CD1c-positive myeloid dendritic cell (primary cell): Measurements from ENCODE around the gene SLC6A8.
"Not testable (repeated sequence)": the region's sequence is repeated elsewhere in the genome, so short reads cannot be mapped to it uniquely, and the experiment has no call there.

Experiments used
- DNase-seq: peaks from one replicate; pipeline ENCODE4 v3.0.0-alpha.2; 2016; ENCODE audit errors: extremely low spot score

SLC6A8 gene

GRCh38 chrX:153692611-153693156 is 5.0 kb downstream of the SLC6A8 start:
- DNase-seq, result no peak

GRCh38 chrX:153693216-153694086 is 5.7 kb downstream of the SLC6A8 start:
- no peak for DNase-seq

GRCh38 chrX:153694256-153694655 is 6.5 kb downstream of the SLC6A8 start:
- DNase-seq, result not testable (repeated sequence)

DNA sequence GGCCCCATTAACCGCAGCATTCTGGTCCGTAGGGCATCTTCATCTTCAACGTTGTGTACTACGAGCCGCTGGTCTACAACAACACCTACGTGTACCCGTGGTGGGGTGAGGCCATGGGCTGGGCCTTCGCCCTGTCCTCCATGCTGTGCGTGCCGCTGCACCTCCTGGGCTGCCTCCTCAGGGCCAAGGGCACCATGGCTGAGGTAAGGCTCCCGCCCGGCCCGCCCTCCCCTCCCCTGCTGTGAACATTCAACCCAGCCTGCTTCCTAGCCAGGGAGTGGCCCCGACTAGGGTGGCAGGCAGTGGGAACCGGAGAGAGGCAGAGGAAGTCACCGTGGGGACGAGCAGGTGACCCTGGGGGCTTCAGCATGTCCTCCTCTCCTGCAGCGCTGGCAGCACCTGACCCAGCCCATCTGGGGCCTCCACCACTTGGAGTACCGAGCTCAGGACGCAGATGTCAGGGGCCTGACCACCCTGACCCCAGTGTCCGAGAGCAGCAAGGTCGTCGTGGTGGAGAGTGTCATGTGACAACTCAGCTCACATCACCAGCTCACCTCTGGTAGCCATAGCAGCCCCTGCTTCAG is 7.1 kb downstream of the SLC6A8 start:
- DNase-seq, result no peak

DNA sequence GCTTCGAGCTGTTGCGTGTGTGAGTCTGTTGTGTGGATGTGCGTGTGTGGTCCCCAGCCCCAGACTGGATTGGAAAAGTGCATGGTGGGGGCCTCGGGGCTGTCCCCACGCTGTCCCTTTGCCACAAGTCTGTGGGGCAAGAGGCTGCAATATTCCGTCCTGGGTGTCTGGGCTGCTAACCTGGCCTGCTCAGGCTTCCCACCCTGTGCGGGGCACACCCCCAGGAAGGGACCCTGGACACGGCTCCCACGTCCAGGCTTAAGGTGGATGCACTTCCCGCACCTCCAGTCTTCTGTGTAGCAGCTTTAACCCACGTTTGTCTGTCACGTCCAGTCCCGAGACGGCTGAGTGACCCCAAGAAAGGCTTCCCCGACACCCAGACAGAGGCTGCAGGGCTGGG is 8.4 kb downstream of the SLC6A8 start:
- no peak for DNase-seq

DNA sequence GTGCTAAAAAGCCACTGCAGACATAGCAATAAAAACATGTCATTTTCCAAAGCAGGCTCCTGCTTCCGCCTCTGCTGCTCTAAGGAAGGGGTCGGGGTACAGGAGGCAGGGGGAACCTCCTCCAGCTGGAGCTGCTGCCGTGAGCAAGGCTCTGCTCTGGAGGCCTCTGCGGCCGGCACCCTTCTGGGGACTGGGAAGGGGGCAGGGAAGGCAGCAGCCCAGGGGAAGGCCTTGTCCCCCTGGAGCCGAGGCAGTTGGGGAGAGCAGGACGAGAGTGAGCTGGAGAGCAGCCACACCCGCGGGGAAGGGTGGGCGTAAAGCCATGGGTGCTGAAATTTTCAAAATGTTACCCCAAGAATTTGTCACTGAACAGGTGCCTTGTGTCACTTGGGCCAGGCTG is 8.8 kb downstream of the SLC6A8 start:
- not testable (repeated sequence) for DNase-seq

DNA sequence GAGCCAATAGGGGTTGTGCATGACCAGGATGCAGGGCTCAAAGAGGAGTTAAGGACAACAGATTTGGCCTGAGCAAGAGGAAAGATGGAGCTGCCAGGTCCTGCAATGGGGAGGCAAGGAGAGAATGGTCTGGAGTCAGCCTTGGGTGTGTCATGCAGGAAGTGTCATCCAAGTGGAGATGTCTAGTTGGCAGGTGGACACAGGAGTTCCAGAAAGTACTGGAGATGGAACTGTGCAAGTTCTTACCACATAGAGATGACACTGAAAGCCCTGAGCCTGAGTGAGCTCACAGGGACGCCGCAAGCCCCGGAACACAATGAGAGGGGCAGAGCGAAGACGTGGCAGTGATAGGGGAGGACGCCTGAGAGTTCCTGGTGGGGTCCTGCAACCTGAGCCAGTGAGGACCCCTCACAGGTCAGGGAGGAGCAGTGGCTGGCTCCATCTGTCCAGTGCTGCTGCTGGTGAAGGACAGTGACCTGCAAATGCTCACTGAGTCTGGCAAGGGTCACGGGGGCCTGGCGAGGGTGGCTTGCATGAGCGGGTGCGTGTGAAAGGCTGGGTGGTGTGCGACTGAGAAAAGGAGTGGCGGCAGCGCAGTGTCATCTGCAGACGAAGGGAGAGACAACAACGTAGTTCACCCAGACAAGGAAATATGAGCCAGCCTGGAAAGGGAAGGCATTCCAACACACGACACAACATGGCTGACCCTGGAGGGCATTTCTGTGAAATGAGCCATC is 9.4 kb downstream of the SLC6A8 start:
- DNase-seq, result not testable (repeated sequence)

DNA sequence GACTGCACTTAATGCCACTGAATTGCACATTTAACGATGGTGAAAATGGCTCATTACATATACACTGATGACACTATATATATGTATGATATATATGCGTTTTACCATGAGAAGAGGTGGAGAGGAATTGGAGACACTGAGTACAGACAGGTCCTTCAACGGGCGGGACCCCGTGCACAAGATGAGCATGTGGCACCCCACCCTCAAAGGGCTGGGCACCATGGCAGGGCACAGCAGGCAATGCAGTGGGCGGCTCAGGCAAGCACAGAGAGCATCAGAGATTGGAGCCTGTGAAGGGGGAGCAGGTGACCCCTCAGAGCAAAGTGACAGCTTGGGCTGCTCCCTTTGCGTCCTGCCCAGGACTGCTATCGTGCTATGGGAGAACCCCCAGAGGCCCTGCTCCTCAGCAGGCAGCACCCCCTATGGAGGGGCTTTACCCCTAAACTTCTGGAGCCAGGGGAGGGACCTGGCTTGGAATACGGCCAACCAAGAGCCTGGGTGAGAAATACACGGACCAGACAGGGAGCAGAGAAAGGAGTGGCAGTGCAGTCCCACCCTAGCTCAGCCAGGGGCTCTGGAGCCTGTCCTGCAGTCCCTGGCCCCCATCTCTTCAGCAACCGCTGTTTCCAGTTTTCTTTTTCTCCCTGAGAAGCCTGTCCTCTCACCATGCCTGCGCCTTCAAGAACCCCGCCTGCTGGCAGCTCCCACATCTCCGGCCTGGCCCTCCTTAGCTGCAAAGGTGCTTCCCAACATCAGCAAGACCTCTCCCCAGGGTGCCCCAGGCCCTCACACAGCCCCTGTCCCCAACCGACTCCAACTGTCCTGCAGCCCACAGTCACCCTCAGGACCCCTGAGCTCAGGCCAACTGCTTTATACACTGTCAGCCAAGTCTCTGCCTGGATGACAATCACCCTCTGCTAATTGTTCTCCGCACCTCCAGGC is 10.5 kb downstream of the SLC6A8 start:
- DNase-seq, result no peak

GRCh38 chrX:153699210-153699783 is 11.6 kb downstream of the SLC6A8 start:
- not testable (repeated sequence) for DNase-seq

DNA sequence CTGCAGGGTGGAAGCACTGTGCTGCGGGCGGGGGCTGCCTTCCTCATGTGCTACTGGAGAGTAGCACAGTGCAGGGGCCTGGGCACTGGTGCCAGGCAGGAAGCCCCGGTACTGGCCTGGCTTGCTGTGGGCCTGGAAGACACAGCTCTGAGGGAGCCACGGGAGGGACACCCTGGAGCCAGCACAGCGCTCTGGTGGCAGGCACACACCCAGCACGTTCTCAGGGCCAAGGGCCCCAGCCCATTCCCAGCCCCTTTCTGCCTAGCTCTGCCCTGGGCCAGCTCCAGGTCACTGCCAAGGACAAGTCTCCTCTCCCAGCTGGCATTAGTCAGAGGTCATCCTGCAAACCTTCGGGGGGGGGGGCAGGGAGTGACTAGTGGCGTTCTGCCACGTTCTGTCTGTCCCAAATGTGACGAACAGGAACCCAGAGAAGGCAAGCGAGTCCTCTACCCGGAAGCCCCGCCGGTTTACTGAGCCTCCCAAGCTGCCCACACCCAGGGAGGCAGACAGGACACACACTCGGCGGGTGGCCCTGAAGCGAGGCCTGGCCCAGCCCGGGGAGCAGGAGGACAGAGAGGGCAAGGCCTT is 12.2 kb downstream of the SLC6A8 start:
- not testable (repeated sequence) for DNase-seq

DNA sequence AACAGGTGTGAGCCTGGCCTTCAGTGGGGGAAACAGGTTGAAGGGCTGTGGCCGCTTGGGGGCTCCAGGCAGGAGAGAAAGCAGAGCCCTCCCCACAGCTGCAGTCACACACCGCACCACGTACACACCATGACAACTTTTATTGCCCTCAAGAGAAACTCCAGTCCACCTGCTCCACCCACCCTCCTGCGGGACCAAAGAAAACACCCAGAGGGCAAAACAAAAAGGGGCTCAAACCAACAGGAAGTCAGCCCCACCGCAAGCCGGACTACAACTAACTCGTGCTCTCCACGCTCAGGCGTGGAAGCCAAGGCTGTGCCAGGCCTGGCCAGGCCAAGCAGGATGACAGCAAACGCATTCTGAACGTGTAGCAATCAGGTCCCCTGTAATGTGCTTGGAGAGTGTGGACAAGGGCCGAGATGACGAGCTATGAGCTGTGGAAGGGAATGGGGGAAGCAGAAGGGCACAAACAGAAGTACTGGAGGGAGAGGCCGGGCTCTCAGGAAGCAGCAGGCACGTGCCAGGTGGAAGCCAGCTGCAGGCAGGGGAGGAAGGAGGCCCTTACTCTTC is 12.7 kb downstream of the SLC6A8 start:
- DNase-seq, result no peak

- DNase-seq, result no peak
These were observed 13.2 kb downstream of the SLC6A8 start for GRCh38 chrX:153700967-153701366.

DNA sequence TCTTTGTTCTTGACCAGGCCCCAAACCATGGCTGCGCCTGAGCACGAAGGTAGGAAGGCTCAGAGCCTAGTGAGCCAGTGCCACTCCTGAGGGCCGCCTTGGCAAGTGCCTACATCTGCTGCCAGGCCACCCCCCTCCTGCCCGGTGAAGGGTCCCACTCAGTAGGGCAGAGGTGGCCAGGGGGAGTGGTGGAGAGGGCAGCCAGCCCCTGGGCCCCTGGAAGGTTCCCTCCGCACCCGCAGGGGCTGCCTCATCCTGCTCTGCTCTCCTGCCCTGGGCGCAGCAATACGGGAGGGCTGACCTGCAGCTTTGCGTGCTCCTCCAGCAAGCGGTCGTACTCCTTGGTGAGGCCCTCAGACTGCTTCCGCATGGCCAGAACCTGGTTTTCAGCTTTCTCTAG is 14.0 kb downstream of the SLC6A8 start:
- no peak for DNase-seq

DNA sequence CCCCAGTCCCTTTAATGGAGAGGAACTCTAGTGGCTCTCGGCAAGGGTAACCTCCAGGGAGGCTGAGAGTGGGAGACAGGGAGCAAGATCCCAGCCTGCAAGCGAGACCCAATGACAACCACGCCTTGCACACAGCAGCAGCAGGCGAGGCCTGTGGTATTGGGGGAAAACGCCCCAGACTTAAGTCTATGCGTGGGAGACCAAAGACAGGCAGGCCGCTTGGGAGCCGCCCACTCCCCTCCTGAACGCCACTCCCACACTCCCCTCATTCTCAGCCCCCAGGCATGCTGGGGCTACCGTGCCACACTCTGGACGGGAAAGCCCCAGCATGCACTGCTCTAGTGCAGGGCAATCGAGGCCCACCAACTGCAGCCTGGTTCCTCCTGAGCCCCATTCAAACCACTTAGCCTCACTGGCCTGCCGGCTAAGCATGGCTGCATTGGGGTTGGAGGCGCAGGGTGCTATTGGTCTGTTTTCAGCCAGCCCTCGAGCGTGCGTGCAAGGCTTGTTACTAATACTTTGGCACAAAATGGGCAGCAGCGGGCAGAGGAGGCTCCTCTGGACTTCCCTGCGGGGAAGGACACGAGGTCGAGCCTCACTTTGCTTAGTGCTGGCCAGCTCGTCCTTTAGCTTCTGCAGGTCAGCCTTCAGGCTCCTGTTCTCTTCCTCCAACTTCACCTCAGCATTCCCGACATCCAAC is 14.8 kb downstream of the SLC6A8 start:
- DNase-seq, result no peak

GRCh38 chrX:153703036-153703370 is 15.3 kb downstream of the SLC6A8 start:
- no peak for DNase-seq

DNA sequence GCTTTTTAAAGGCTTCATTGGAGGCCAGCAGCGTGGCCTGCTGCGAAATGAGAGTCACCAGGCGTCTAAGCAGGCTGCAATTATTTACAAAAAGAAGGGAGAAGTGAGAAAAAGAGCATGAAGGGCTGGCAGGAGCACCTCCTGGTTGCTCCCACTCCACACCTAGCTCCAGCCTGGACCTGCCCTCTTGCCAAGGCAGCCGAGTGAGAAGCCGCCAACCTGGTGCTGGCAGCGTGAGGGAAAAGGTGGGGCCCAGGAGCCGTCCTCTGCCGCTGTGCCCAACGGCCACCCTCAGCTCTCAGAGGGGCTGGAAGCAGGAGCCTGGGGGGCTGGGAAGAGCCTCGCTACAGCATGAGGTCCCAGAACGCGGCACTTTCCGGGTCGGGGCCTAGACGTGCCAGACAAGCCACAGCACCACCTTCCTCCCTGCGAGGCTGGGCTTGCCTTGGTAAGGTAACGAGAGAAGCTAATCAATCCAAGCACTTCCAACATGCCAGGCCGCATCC is 16.3 kb downstream of the SLC6A8 start:
- DNase-seq, result no peak

DNA sequence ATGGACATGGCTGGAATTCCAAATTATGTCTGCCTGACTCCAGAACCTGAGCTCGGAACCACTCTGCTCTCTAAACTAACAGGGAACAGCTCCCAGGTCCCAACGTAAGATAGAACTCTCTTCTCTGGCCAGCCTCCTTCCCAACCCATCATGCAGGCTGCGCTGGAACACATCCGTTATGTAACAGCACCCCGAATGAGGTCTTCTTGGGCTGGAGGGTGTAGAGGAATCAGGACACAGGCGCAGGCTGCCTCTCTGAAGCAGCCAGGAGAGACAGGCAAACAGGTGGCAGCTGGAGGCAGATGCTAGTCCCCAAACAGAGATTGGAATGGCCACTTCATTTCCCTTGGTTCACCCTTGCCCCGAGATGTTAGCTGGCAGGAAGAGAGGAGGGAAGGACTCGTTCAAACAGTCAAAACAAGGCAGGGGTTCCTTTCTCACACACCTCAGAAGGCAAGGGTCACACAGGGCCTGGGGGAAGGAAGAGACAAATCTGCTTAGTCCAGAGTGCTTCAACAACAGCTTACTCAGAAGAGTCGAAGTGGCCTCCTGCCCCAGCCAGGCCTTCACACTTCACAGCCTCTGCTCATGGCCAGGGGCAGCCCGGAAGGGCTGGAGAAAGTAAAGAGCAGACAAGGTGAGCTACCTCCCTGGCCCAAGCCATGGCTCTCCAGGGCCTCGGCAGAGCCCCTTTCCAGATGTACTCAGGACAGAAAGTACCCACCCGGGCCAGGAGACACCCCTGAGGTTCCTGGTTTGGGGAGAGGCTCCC is 17.1 kb downstream of the SLC6A8 start:
- not testable (repeated sequence) for DNase-seq

- DNase-seq, result not testable (repeated sequence)
These were observed 17.8 kb downstream of the SLC6A8 start for GRCh38 chrX:153705403-153706060.
